Activated CD4-positive, alpha-beta T cell treated with anti-CD3 and anti-CD28 coated beads for 36 hours (primary cell): ENCODE results near the gene EGLN1. TPM values are rescaled to one million over a fixed set of nuclear protein-coding genes. Genes with fewer than 3 reads are reported as not detected.

Experiments
- ATAC-seq: fragments of 200-7000 bp; cut with Tn5 transposase; one replicate; pipeline ENCODE4 v1.10.0; 2021; ENCODE audit warnings: mild to moderate bottlenecking, moderate library complexity
- CTCF ChIA-PET: fragments of 350-600 bp; sonication (Branson Sonifier 250); formaldehyde crosslinking; loops from one replicate; lab custom pipeline; 2021; ENCODE audit warnings: antibody characterized with exemption; lab: Charles Lee
- POLR2A ChIA-PET: fragments of 350-600 bp; sonication (Branson Sonifier 250); formaldehyde crosslinking; loops from one replicate; lab custom pipeline; 2021; ENCODE audit warnings: antibody characterized with exemption, inconsistent platforms; lab: Charles Lee
- DNase-seq: peaks from one replicate; pipeline ENCODE4 v3.0.0-alpha.2; 2020
- H3K27ac Mint-ChIP-seq: one replicate; pipeline ENCODE4 v1.8.0; 2021; ENCODE audit warnings: mixed read lengths
- H3K27me3 Mint-ChIP-seq: one replicate; pipeline ENCODE4 v1.8.0; 2021; ENCODE audit warnings: mixed read lengths
- H3K36me3 Mint-ChIP-seq: one replicate; pipeline ENCODE4 v1.8.0; 2021; ENCODE audit warnings: low read depth, mixed read lengths
- H3K4me1 Mint-ChIP-seq: one replicate; pipeline ENCODE4 v1.8.0; 2021; ENCODE audit warnings: mixed read lengths
- H3K4me3 Mint-ChIP-seq: one replicate; pipeline ENCODE4 v1.8.0; 2021; ENCODE audit warnings: mild to moderate bottlenecking, moderate library complexity, mixed read lengths
- H3K9me3 Mint-ChIP-seq: one replicate; pipeline ENCODE4 v1.8.0; 2021; ENCODE audit warnings: low read depth, mixed read lengths
- intact Hi-C, 2 experiments: fragments of 100-400 bp; cut with DNase I in 1 of 2; cut with micrococcal nuclease in 1 of 2; formaldehyde crosslinking; loops; one replicate each; pipeline versions ENCODE4 v1.14.2 to v1.15.1; 2022 to 2024; cut with DNase I, micrococcal nuclease
- total RNA-seq, 2 experiments: library from RNA; stranded (reverse); gene quantifications; one replicate each; pipeline ENCODE4 v1.2.3, GENCODE V29; 2021

The EGLN1 gene
- total RNA-seq, 2 experiments from 2014 or later = 31.5 to 43.7 TPM

GRCh38 chr1:231414260-231415016, 7.6 kb downstream of the EGLN1 start:
- Mint-ChIP-seq H3K9me3 (no peaks in the 10 kb centered on the region), H3K4me1 (peaks cover 61% of the 10 kb centered on the region), H3K4me3 (no peak overlapping the region), H3K27ac (no peak overlapping the region), H3K27me3 (no peaks in the 10 kb centered on the region), H3K36me3 (peaks cover 44% of the 10 kb centered on the region)
- intact Hi-C loops = no loop called here
- ATAC-seq (no peak), DNase-seq (no peak)
- CTCF ChIA-PET = interaction anchor here (1.5 kb wide), 1 partner anchor 22 kb away, joined by 4 read pairs; no protein-coding TSS in a partner anchor
- POLR2A ChIA-PET = no interaction called here

- no peaks in the 10 kb centered on the region for H3K27me3 Mint-ChIP-seq
- no peak for ATAC-seq
- peaks cover 56% of the 10 kb centered on the region for H3K4me1 Mint-ChIP-seq
- no peaks in the 10 kb centered on the region for H3K9me3 Mint-ChIP-seq
- H3K36me3 Mint-ChIP-seq = peaks cover 40% of the 10 kb centered on the region
- no peak for DNase-seq
- CTCF ChIA-PET = interaction anchor here (0.6 to 1.5 kb wide), 2 partner anchors 12 to 21 kb away, joined by 3 to 4 read pairs; no protein-coding TSS in a partner anchor
- POLR2A ChIA-PET = no interaction called here
- H3K4me3 Mint-ChIP-seq = no peak overlapping the region
- intact Hi-C loops = loop anchor here in 1 of 2 experiments (2.0 kb wide), 1 partner anchor 47 kb away; no protein-coding TSS in a partner anchor
- H3K27ac Mint-ChIP-seq = no peak overlapping the region
Measured at GRCh38 chr1:231413749-231414082, 8.4 kb downstream of the EGLN1 start.

GRCh38 chr1:231411036-231411531, 11.0 kb downstream of the EGLN1 start:
- H3K4me1 Mint-ChIP-seq = peaks cover 38% of the 10 kb centered on the region
- ChIA-PET POLR2A (no interaction called here), CTCF (interaction anchor here (1.5 kb wide), 1 partner anchor 17 kb away, joined by 3 read pairs; no protein-coding TSS in a partner anchor)
- H3K9me3 Mint-ChIP-seq = no peaks in the 10 kb centered on the region
- no peaks in the 10 kb centered on the region for H3K27me3 Mint-ChIP-seq
- no peak overlapping the region for H3K27ac Mint-ChIP-seq
- no peak for ATAC-seq
- peaks cover 33% of the 10 kb centered on the region for H3K36me3 Mint-ChIP-seq
- H3K4me3 Mint-ChIP-seq = no peak overlapping the region
- intact Hi-C loops = no loop called here
- no peak for DNase-seq

- H3K27me3 Mint-ChIP-seq = no peaks in the 10 kb centered on the region
- H3K36me3 Mint-ChIP-seq = peaks cover 35% of the 10 kb centered on the region
- no peak for DNase-seq
- POLR2A ChIA-PET = interaction anchor here (0.5 kb wide), 1 partner anchor 65 kb away, joined by 3 read pairs; no protein-coding TSS in a partner anchor
- H3K27ac Mint-ChIP-seq = no peak overlapping the region
- CTCF ChIA-PET = interaction anchor here (0.7 to 1.5 kb wide), 2 partner anchors 10 to 16 kb away, joined by 3 to 4 read pairs; no protein-coding TSS in a partner anchor
- no peak for ATAC-seq
- intact Hi-C loops = no loop called here
- no peak overlapping the region for H3K4me3 Mint-ChIP-seq
- no peaks in the 10 kb centered on the region for H3K9me3 Mint-ChIP-seq
- H3K4me1 Mint-ChIP-seq = peaks cover 37% of the 10 kb centered on the region
Measured at GRCh38 chr1:231410036-231410612, 12.0 kb downstream of the EGLN1 start.

GRCh38 chr1:231408528-231409094, 13.5 kb downstream of the EGLN1 start:
- DNase-seq (no peak), ATAC-seq (no peak)
- ChIA-PET CTCF (no interaction called here), POLR2A (no interaction called here)
- Mint-ChIP-seq H3K27ac (no peak overlapping the region), H3K9me3 (no peaks in the 10 kb centered on the region), H3K36me3 (peaks cover 26% of the 10 kb centered on the region), H3K27me3 (no peaks in the 10 kb centered on the region), H3K4me3 (no peak overlapping the region), H3K4me1 (peaks cover 27% of the 10 kb centered on the region)
- intact Hi-C loops = no loop called here

GRCh38 chr1:231407547-231408396, 14.3 kb downstream of the EGLN1 start:
- POLR2A ChIA-PET = no interaction called here
- intact Hi-C loops = no loop called here
- H3K36me3 Mint-ChIP-seq = peaks cover 18% of the 10 kb centered on the region

GRCh38 chr1:231407049-231407448, 15.0 kb downstream of the EGLN1 start:
- no peak for DNase-seq
- ATAC-seq = no peak
- CTCF ChIA-PET = no interaction called here
- H3K27ac Mint-ChIP-seq = no peak overlapping the region
- H3K27me3 Mint-ChIP-seq = no peaks in the 10 kb centered on the region
- peaks cover 11% of the 10 kb centered on the region for H3K4me1 Mint-ChIP-seq
- no peak overlapping the region for H3K4me3 Mint-ChIP-seq
- H3K9me3 Mint-ChIP-seq = no peaks in the 10 kb centered on the region
- POLR2A ChIA-PET = no interaction called here
- H3K36me3 Mint-ChIP-seq = peaks cover 13% of the 10 kb centered on the region
- intact Hi-C loops = no loop called here

More at GRCh38 chr1:231407547-231408396, 14.3 kb downstream of the EGLN1 start:
- Mint-ChIP-seq H3K4me1 (peaks cover 19% of the 10 kb centered on the region), H3K27me3 (no peaks in the 10 kb centered on the region), H3K4me3 (no peak overlapping the region), H3K9me3 (no peaks in the 10 kb centered on the region), H3K27ac (no peak overlapping the region)
- no peak for DNase-seq
- peak; percentile 72 for ATAC-seq
- CTCF ChIA-PET = no interaction called here

GRCh38 chr1:231404318-231404717, 17.8 kb downstream of the EGLN1 start:
- CTCF ChIA-PET = interaction anchor here (1.3 kb wide), 1 partner anchor 11 kb away, joined by 6 read pairs; no protein-coding TSS in a partner anchor
- Mint-ChIP-seq H3K4me1 (peaks cover 16% of the 10 kb centered on the region), H3K4me3 (no peak overlapping the region), H3K27me3 (no peaks in the 10 kb centered on the region), H3K9me3 (no peaks in the 10 kb centered on the region), H3K36me3 (peaks cover 14% of the 10 kb centered on the region), H3K27ac (no peak overlapping the region)
- intact Hi-C loops = no loop called here
- ATAC-seq = no peak
- POLR2A ChIA-PET = no interaction called here
- DNase-seq = no peak

- Mint-ChIP-seq H3K27ac (no peak overlapping the region), H3K9me3 (no peaks in the 10 kb centered on the region), H3K4me3 (no peak overlapping the region), H3K36me3 (peaks cover 15% of the 10 kb centered on the region), H3K4me1 (peaks cover 33% of the 10 kb centered on the region), H3K27me3 (no peaks in the 10 kb centered on the region)
- CTCF ChIA-PET = interaction anchor here (0.7 to 1.2 kb wide), 4 partner anchors 10 to 38 kb away, joined by 3 read pairs; no protein-coding TSS in a partner anchor
- DNase-seq (no peak), ATAC-seq (no peak)
- intact Hi-C loops = no loop called here
- POLR2A ChIA-PET = no interaction called here
Measured at GRCh38 chr1:231401478-231401877, 20.6 kb downstream of the EGLN1 start.

GRCh38 chr1:231397886-231398671, 24.0 kb downstream of the EGLN1 start:
- Mint-ChIP-seq H3K36me3 (peaks cover 8% of the 10 kb centered on the region), H3K4me3 (no peak overlapping the region), H3K9me3 (no peaks in the 10 kb centered on the region), H3K27me3 (no peaks in the 10 kb centered on the region), H3K4me1 (peaks cover 43% of the 10 kb centered on the region), H3K27ac (no peak overlapping the region)
- ChIA-PET POLR2A (no interaction called here), CTCF (interaction anchor here (0.6 to 1.2 kb wide), 2 partner anchors 141 to 175 kb away, joined by 3 to 4 read pairs; no protein-coding TSS in a partner anchor)
- ATAC-seq (no peak), DNase-seq (no peak)
- intact Hi-C loops = no loop called here
